Measurements from ENCODE around the gene KCNAB1.

DNA sequence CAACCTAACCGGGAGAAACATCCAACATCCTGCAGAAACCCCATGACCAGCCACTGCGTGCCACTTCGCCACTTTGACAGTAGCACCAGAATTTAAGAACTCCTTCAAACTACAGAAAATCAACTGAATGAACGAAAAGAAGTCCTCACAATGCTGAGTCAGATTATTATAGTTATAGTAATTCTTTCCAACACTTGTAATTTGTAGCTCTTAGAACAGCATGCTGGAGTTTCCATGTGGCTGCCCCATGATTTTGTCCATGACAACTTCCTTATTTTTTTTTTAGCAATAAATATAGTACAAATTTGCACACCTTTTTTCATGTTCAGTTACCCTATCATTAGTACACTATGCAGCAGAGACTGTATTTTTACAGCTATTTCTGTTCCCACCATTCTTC is 460.7 kb downstream of the KCNAB1 start:
- TF ChIP-seq, protein P1, sequence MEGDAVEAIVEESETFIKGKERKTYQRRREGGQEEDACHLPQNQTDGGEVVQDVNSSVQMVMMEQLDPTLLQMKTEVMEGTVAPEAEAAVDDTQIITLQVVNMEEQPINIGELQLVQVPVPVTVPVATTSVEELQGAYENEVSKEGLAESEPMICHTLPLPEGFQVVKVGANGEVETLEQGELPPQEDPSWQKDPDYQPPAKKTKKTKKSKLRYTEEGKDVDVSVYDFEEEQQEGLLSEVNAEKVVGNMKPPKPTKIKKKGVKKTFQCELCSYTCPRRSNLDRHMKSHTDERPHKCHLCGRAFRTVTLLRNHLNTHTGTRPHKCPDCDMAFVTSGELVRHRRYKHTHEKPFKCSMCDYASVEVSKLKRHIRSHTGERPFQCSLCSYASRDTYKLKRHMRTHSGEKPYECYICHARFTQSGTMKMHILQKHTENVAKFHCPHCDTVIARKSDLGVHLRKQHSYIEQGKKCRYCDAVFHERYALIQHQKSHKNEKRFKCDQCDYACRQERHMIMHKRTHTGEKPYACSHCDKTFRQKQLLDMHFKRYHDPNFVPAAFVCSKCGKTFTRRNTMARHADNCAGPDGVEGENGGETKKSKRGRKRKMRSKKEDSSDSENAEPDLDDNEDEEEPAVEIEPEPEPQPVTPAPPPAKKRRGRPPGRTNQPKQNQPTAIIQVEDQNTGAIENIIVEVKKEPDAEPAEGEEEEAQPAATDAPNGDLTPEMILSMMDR (IDR thresholded peaks at IDR 0.05) = no peak
- no peak for TF ChIP-seq POLR2AphosphoS5 (IDR thresholded peaks at IDR 0.05; ENCODE audit: insufficient read depth in 1 of 2, low read depth in 1 of 2)
